Lung (tissue), 12 donors: ENCODE results near the gene SLCO3A1. TPM values are rescaled to one million over a fixed set of nuclear protein-coding genes. Genes with fewer than 3 reads are reported as not detected.
"Not testable (repeated sequence)": the region's sequence is repeated elsewhere in the genome, so short reads cannot be mapped to it uniquely, and the experiment has no call there.

ENCODE experiments used
- ATAC-seq: fragments of 200-7000 bp; cut with Tn5 transposase; one replicate; pipeline ENCODE4 v1.9.1; 2020; ENCODE audit warnings: moderate number of reproducible peaks; ENCODE audit not compliant: insufficient read depth, low FRiP score
- DNase-seq, 3 donors: peaks; one replicate each; pipeline ENCODE4 v3.0.0-alpha.2; 2013 to 2017
- H3K27ac ChIP-seq, 2 donors: one replicate each; pipeline ENCODE4 v1.5.1; 2013; ENCODE audit warnings: mild to moderate bottlenecking in 2 of 2, moderate library complexity in 2 of 2, control low read depth in 1 of 2, inconsistent platforms in 1 of 2, low read depth in 1 of 2, low read length in 1 of 2
- H3K27me3 ChIP-seq, 3 donors: one replicate each; pipeline ENCODE4 v1.5.1; 2013; ENCODE audit warnings: low read length in 2 of 3; ENCODE audit not compliant: control insufficient read depth in 3 of 3, insufficient read depth in 3 of 3
- H3K36me3 ChIP-seq, 4 donors: one replicate each; pipeline ENCODE4 v1.5.1; 2013; ENCODE audit warnings: low read length in 4 of 4, mild to moderate bottlenecking in 1 of 4, moderate library complexity in 1 of 4; ENCODE audit not compliant: control insufficient read depth in 4 of 4, insufficient read depth in 4 of 4
- H3K4me1 ChIP-seq, 5 donors: one replicate each; pipeline ENCODE4 v1.5.1; 2013; ENCODE audit warnings: low read length in 5 of 5, mild to moderate bottlenecking in 2 of 5, moderate library complexity in 1 of 5; ENCODE audit not compliant: control insufficient read depth in 5 of 5, insufficient read depth in 5 of 5
- H3K4me3 ChIP-seq: one replicate; pipeline ENCODE4 v1.5.1; 2013; ENCODE audit warnings: mild to moderate bottlenecking, control low read depth, moderate library complexity
- H3K9ac ChIP-seq, 2 donors: one replicate each; pipeline ENCODE4 v1.5.1; 2013; ENCODE audit warnings: low read length in 2 of 2, control low read depth in 1 of 2; ENCODE audit not compliant: insufficient read depth in 1 of 2
- H3K9me3 ChIP-seq, 4 donors: one replicate each; pipeline ENCODE4 v1.5.1; 2013; ENCODE audit warnings: low read length in 3 of 4, mild to moderate bottlenecking in 1 of 4, moderate library complexity in 1 of 4; ENCODE audit not compliant: control insufficient read depth in 4 of 4, insufficient read depth in 3 of 4
- CTCF ChIP-seq: IDR thresholded peaks from 2 replicates; pipeline ENCODE4 v1.5.1; 2012; ENCODE audit warnings: mild to moderate bottlenecking; ENCODE audit errors: control extremely low read depth, extremely low read depth
- WGBS, 2 donors: extraction: QIAGEN DNeasy Blood & Tissue Kit; methylation state at CpG; one replicate each; pipeline ENCODE4 v1.1.7; 2013; 5-methylcytosine and 5-hydroxymethylcytosine counted together
- polyA plus RNA-seq, 2 donors: library from polyadenylated mRNA; stranded (reverse); fragments of 200-250 nt; gene quantifications; one replicate each; pipeline ENCODE4 v1.2.1, GENCODE V29; 2013
- total RNA-seq, 2 donors: library from RNA; depleted of rRNA in 1 of 2; stranded (reverse); fragments of >200 nt in 1 of 2; gene quantifications; one replicate each; pipeline ENCODE4 v1.2.1, GENCODE V29; 2014 to 2021
- donor health status: control.
- donor health status: control.
- donor health status: Bipolar disorder and iron deficiency.
- donor health status: healthy.
- donor health status: DM: yes; HTN: yes; CAD: no.

The SLCO3A1 gene
- total and polyA plus RNA-seq, 4 donors: 20.5 to 56.3 (median 33.5) TPM

GRCh38 chr15:92059036-92059970, 205.8 kb downstream of the SLCO3A1 start:
- no peak for TF ChIP-seq CTCF
- Histone ChIP-seq H3K4me1 (peaks cover 0 to 17% (median 0%) of the 10 kb centered on the region in 5 donors), H3K27ac (peak overlapping the region in 1 of 2 donors; percentile 69), H3K27me3 (no peaks in the 10 kb centered on the region), H3K4me3 (no peak overlapping the region), H3K9me3 (no peaks in the 10 kb centered on the region), H3K9ac (no peak overlapping the region), H3K36me3 (no peaks in the 10 kb centered on the region)
- WGBS, 2 donors: 91% methylated on average over 15 of the region's 15 CpGs
- ATAC-seq (no peak), DNase-seq (no peak)

- Histone ChIP-seq H3K4me1 (peaks cover 0 to 17% (median 0%) of the 10 kb centered on the region in 5 donors), H3K27ac (peak overlapping the region in 1 of 2 donors; percentile 56)
- H3K9ac ChIP-seq, H3K27me3 ChIP-seq, H3K9me3 ChIP-seq, H3K4me3 ChIP-seq, DNase-seq, ATAC-seq, H3K36me3 ChIP-seq: not testable (repeated sequence)
- WGBS, 2 donors: 55 to 56% methylated on average over 3 of the region's 3 CpGs
These were observed 206.4 kb downstream of the SLCO3A1 start for GRCh38 chr15:92059971-92060311.

- Histone ChIP-seq H3K27ac (peak overlapping the region in 1 of 2 donors; percentile 63), H3K9ac (no peak overlapping the region), H3K36me3 (no peaks in the 10 kb centered on the region), H3K27me3 (no peaks in the 10 kb centered on the region), H3K9me3 (no peaks in the 10 kb centered on the region), H3K4me1 (peaks cover 0 to 17% (median 0%) of the 10 kb centered on the region in 5 donors), H3K4me3 (no peak overlapping the region)
- TF ChIP-seq CTCF: no peak
- DNase-seq: no peak
- 81 to 92% methylated on average over 7 of the region's 7 CpGs for WGBS, 2 donors
- no peak for ATAC-seq
These were observed 208.1 kb downstream of the SLCO3A1 start for GRCh38 chr15:92061511-92062195.

- no peaks in the 10 kb centered on the region for H3K36me3 ChIP-seq
- ATAC-seq (no peak), DNase-seq (no peak)
- H3K9me3 ChIP-seq: no peaks in the 10 kb centered on the region
- H3K9ac ChIP-seq: no peak overlapping the region
- no peak overlapping the region for H3K4me3 ChIP-seq
- peaks cover 0 to 17% (median 0%) of the 10 kb centered on the region in 5 donors for H3K4me1 ChIP-seq
- WGBS, 2 donors: 91 to 98% methylated on average over 5 of the region's 5 CpGs
- H3K27ac ChIP-seq: peak overlapping the region in 1 of 2 donors; percentile 63
- H3K27me3 ChIP-seq: no peaks in the 10 kb centered on the region
- no peak for TF ChIP-seq CTCF
These were observed 209.0 kb downstream of the SLCO3A1 start for GRCh38 chr15:92062505-92062904.
